Measurements from ENCODE around the gene NDUFAF7. TPM values are rescaled to one million over a fixed set of nuclear protein-coding genes. Genes with fewer than 3 reads are reported as not detected.

The NDUFAF7 gene
- total and polyA plus RNA-seq, 9 of the 15 experiments (the other 6 are each of a cell fraction or from before 2014, with no cell fraction given) = 14.9 to 41.6 (median 23.9) TPM

- FAIRE-seq (no peak), DNase-seq (ENCODE audit: extremely low read depth in 1 of 4, low spot score in 3 of 4) (no peak), ATAC-seq (no peak)
- no peaks in the 10 kb centered on the region for H3K9me3 ChIP-seq (replicated peaks; ENCODE audit: control insufficient read depth, insufficient read depth, low read depth, low read length)
- TF ChIP-seq ZNF316 (IDR thresholded peaks at IDR 0.05) = peak; percentile 71
- TF ChIP-seq E4F1 (CRISPR knock-in tag; IDR thresholded peaks at IDR 0.05; ENCODE audit: borderline replicate concordance) = no peak
- TF ChIP-seq GTF2B (IDR thresholded peaks at IDR 0.05; ENCODE audit: extremely low read depth, insufficient read length) = no peak
- peak; percentile 73 for TF ChIP-seq ZBTB40 (IDR thresholded peaks at IDR 0.05)
- no peak for TF ChIP-seq ZBTB40 (CRISPR knock-in tag; IDR thresholded peaks at IDR 0.05)
- no peak for TF ChIP-seq XRCC4 (IDR thresholded peaks at IDR 0.05; ENCODE audit: extremely low read depth, insufficient read depth, insufficient read length)
- 0 out of 2 replicates have a peak, but pooled peaks have one; percentile 33 for TF ChIP-seq MAFG (tag; conservative IDR thresholded peaks at IDR 0.05)
- TF ChIP-seq C11orf30 (IDR thresholded peaks at IDR 0.05; ENCODE audit: low read depth) = peak; percentile 16; the same call in 1 of the 2 replicates
- BruUV-seq (replicated peaks) = no TSS peak
- H3K36me3 ChIP-seq (ENCODE audit: control insufficient read depth, insufficient read depth, low read length) = peaks cover 76% of the 10 kb centered on the region
- in situ Hi-C loops (cut with MboI) = no loop called here
- no peaks in the 10 kb centered on the region for H3K27me3 ChIP-seq (ENCODE audit: control insufficient read depth in 2 of 2, insufficient read depth in 2 of 2, low read length in 2 of 2)
- POLR2A ChIA-PET = interaction anchor here (1.4 kb wide), 1 partner anchor 15 kb away, joined by 3 read pairs; no protein-coding TSS in a partner anchor
- CTCF ChIA-PET (ENCODE audit: low intra/inter-chr PET ratio) = no interaction called here
- H3K9me1 ChIP-seq (ENCODE audit: control insufficient read depth, insufficient read depth, low read length) = no peaks in the 10 kb centered on the region
- H4K20me1 ChIP-seq (replicated peaks; ENCODE audit: control insufficient read depth, insufficient read depth, low read length) = no peaks in the 10 kb centered on the region
- no peak overlapping the region for H3K9ac ChIP-seq (ENCODE audit: insufficient read depth in 1 of 2, low read depth in 2 of 2, low read length in 2 of 2)
- no peaks in the 10 kb centered on the region for H3K79me2 ChIP-seq (ENCODE audit: control insufficient read depth, insufficient read depth, low read length)
- H3K27ac ChIP-seq (ENCODE audit: extremely low read depth, low read depth, low read length) = no peak overlapping the region
- no peak overlapping the region for H3K4me2 ChIP-seq (ENCODE audit: insufficient read depth, low read length)
- no peaks in the 10 kb centered on the region for H3K4me1 ChIP-seq (replicated peaks in 1 of 2; ENCODE audit: control insufficient read depth in 2 of 2, insufficient read depth in 2 of 2, low read length in 2 of 2)
- intact Hi-C loops (cut with micrococcal nuclease) = no loop called here
- no peak overlapping the region for H3K4me3 ChIP-seq
- 86% methylated on average over 7 of the region's 7 CpGs for WGBS (ENCODE audit: insufficient coverage, low coverage, missing lambda C conversion rate)
- no peak overlapping the region for H2AFZ ChIP-seq (ENCODE audit: low read depth, low read length)
Observed at GRCh38 chr2:37271376-37272067, 40.1 kb downstream of the NDUFAF7 start.

Measured in K562 (cell line).